ENCODE measurements around the gene FOXC1.

Gene FOXC1

DNA sequence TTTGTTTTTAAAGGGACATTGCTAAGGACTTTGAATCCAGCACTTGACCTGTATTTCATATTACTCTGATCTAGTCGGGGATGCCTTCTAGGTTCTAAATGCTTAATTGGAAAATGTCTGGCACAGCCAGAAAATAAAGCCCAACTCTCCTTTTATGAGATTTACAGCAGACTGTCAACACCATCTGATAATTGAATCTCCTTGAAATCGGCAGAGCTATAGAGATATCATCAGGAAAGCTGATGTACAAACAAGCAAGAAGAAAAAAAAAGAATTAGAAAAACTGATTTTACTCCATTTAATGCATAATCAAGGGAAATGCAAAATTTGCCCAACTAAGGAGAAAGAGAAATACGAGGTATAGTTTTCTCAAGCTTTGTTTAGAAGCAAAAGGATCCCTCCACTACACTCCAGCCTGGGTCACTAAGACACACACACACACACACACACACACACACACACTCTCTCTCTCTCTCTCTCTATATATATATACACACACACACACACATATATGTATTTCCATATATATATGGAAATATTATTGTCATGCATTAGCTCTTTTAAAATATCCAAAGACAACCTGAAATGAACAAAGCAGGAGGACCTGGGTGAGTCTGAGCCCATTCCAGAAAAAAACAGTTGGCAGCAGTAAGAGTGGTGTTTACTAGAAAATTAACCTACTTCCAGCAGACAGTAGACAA lies 9.5 kb upstream of the FOXC1 start:
- DNase-seq: no peak

DNA sequence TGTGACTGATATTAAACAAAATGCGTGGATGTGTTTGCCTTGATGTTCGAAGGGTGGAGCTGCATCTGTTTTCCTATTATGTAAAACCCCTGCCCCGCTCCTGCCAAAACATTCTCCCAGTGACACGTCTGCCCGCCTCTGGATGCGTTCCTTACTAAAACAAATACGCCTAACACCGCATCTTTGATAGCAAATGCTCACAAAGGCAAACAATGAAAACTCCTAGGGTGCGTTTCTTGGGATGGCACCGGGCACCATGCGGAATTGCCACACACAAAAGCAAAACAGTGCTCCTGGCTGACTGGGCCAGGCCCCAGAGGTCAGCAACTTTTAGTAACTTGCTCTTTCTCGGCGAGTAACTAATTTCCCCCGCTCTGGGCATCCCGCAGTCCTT lies 9.0 kb upstream of the FOXC1 start:
- DNase-seq: no peak

DNA sequence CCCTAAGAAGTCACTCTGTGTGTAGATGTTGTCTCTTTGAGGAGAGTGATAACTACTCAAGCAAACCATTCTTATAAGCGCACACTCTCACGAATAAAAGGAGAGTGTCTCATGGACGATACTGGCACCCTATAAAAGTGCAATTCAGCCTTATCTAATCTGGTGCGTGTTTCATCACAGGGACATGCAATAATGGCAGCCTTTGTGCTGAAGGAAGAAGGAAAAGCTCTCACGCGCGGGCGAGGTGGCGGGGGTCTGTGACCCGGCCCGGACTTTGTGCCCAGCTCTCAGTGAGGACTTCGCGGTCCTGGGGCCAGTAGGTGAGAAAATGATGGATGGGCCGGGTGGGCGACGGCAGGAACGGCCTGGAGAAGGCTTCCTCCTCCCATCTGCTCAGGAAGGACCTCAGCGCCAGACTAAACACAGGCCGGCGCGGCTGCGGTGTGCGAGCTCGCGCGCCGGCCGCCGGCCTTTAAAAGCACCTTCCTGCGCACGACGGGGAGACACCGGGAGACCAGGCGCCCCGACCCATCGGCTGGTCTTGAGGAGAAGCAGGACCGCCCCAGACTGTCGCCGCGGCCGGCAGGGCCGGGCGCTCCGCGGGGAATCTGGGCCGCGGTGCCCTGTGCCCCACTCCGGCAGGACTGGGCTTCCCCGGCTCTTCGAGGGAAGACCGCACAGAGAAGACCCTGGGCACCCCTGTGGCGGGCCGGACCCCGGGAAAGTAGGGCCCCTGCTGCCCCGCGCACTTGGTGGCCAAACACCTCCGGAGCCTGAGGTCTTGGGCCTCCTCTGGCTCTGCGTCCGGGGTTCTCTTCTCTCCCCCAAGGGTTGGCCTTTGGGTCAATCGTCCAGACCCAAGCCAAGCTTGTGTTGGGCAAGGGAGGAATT lies 8.3 kb upstream of the FOXC1 start:
- DNase-seq: no peak

DNA sequence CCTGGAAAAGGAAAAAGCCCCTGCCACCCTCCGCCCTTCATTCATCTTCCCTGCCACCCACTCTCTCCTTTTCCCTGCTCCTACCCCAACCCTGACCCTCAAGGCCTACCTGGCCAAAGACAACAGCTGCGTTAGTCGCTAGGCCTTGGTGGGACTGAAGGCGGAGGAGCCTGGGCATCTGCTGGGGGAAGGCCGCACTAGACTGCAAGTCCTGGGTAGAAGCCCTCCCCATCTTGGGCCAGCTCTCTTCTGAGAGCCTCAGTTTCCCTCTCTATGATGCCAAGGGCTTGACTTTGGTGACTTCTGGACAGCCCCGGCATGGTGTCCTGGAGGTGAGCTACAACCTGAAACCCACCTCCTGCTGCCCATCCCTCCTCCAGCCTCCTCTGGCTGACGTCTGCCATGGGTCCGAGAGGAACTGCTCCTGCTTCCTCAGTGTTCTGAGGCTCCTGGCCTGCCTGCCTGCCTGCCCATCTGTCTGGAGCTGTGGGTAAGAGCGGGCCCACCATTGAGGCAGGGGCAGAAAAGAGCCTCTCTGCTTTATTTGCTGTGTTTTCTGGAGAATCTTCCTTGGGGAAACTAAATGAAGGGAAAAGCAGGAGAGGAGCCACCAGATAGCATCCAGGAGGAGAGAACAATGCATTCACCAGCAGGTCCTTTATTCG lies 7.5 kb upstream of the FOXC1 start:
- no peak for DNase-seq

DNA sequence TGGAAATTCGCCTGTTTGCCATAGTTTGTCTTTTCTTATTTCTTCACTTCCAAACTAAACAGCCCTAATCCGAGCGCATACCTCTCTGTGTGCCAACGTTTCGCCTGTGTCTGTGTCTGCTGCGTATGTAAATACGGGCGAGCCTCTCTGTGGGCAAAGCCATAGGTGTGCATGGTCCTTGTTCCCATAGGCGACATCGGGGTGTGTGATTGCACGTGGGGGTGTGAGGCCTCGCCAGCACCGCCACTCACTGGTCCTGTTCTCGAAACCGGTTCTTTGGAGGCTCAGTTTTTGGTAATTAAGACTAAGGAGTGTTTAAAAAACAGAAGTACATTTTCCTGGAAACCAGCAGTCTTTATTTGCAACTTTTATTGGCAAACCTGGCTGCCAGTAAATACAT lies 6.0 kb upstream of the FOXC1 start:
- no peak for DNase-seq

DNA sequence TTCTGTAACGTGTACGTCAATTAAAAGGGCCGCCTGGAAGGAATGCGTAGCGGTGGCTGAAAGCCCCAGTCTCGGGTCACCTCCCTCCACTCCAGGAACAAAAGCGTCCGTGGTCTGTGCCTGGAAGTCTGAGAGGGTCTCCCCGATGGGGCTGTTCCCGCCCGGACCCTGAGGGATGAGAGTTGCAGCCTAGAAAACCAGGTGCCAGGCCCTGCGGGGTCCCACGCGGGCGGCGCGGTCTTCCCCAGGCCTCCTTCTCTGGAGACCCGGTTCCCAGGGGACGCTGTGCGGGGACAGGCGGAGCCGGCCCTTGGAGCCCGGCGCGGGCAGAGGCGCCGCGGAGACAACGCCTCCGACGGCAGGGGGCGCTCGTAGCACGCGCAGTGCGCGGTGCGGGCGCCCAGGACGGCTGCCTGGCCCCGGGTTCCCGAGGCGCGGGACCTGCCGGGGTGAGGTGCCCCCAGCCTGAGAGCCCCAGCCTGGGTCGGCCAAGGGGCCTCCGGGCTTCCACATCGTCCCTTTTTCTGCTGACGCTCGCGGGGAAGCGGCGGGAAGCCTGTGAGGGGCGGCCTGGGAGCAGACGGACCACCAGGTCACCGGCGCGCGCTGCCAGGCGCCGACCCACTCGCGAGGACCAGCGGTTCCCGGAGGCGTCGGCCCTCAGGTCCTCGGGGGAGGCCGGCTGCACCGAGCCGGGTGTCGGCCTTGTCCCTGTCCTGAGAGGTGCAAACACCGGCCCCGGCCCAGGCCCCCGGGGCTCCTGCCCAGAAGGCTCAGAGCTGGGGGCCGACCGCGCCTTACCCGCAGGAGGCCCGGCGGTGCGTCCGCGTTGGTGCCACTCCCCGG lies 5.3 kb upstream of the FOXC1 start:
- peak; percentile 58 for DNase-seq

DNA sequence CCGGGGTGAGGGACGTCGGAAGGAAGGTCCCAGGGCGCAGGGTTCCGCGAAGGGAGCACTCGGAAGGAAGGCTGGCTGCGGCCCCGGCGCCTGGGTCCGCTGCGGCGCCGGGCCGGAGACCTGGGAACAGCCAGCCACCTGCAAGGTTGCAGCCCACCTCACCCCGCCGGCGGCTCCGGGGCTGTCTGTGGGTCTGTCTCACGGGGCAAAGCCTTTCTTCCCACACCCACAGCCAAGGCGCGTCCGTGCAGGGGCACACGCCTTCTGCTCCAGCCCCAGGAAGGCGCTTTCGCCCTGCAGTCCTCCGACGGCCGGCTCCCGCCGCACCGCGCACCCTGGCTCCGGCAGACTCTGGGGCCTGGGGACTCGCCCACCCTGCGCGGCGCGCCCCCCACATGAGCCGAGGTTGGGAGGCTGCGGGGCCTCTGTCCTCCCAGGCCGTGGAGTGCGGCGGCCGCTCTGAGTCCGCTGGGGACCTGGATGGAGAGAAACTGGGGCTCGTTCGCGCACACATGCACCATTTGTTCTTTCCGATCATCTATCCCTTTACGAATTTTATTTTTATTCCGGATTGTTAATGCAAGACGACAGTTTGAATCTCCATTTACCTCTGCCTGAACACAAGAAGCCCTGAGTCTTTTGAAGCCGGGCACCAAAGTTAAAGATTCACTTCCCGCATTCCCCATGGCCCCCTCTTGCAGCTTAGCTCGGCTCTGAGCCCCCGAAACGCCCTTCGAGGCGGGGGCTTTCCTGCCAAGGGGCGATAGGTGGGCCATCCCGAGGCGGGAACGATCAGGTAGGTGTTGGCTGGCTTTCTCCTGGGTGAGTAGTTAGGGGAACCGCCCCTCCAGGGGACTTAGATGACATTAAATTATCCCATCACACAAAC lies 4.5 kb upstream of the FOXC1 start:
- DNase-seq: no peak

DNA sequence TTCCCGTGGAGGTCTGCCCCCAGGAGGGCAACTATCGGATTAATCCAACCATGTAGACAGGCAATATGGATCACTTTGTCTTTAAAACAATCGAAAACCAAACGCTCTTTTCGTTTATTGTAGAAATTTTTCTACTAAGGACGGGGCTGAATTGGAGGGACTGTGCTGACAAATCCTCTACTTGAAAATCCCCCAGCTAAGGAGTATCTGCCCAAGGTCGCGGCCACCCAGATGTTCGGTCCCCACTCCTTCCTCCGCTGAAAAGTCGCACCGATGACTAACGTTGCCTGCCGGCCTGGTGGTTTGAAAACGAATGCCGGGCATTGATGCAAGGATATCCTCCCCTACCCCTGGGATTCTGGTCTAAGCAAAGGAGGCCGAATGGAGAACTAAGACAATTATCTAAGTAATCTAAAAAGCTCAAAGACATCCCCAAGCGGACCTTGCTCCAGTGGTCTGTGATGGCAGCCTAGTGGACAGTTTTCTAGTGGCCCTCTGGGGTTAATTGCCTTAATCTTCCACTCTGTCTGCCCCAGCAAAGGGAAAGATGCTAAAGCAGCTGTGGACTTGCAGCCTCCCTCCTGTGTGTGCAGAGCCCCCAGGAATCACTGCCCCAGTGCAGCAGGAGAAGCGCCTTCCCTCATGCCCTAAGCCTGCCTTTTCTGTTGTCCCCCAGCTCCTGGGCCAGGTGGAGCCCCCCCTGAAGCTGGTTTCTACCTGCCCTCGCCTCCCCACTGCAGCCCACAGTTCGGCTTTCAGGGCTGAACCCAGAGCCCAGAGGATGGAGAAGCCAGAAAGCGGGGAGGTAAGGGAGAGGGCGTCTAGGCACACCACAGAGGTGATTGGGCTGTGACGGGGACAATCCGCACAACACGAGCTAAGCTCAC lies 3.6 kb upstream of the FOXC1 start:
- DNase-seq: no peak

DNA sequence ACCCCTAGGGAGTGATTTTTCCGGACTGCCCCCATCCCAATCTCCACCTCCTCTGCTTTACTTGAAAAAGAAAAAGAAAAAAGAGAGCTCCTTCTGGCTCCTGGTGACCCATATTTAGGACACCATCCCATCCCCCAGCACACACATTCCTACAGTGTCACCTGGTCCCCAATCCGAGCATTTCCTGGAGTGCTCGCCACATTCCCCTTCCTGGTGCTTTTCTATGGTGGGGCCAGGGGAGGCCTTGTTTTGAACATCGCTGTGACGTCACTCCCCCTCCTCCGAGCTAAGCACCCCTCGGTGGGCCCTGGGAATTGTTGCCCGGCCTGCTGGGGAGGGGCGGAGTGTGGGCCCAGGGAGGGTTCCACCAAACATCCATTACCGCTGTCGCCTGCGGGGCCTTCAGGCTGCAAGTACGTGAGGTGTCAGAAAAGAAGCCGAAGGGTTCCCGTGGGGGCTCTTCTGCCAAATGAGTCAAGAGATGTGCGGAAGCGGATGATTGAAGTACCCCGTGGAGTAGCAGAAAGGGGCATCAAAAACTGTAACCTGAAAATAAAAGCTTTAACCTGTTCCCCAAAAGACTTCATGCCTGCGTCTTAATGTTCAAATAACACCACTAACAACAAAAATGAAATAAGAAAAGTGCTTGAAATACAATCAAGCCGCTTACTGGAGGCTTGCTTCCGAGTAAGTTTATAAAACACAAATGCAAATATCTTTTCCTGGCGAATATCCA lies 2.8 kb upstream of the FOXC1 start:
- DNase-seq: no peak

DNA sequence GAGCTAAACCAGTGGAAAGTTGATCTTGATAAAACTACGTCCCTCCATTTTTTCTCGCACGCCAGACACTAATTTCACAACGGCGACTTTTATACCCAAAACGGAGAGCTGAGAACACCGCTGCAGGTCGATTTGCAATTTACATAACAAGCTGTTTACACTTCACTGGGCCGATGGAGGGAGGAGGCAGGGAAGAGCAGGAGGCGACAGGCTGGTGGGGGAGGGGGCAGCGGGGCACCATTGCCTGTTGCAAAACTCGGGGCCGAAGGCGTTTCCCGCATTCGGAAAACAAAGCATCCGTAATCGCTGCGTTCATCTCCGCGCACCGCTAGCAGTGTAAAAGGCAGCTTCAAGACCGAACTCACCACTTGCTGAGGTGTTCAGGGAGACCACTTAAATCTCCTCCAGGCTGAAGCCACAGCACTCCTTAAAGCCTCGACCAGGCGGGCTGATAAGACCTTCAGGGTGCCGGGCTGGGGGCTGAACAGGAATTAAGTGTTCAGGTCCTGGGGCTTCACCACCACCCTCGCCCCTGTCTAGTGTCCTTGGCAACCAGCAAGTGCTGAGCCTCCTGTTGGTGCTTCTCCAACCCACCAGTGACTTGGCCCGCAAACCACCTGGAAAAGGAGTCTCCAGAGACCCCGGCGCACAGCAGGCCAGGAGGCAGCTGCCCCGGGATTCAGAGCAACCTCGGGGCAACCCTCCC lies 2.0 kb upstream of the FOXC1 start:
- DNase-seq: no peak

DNA sequence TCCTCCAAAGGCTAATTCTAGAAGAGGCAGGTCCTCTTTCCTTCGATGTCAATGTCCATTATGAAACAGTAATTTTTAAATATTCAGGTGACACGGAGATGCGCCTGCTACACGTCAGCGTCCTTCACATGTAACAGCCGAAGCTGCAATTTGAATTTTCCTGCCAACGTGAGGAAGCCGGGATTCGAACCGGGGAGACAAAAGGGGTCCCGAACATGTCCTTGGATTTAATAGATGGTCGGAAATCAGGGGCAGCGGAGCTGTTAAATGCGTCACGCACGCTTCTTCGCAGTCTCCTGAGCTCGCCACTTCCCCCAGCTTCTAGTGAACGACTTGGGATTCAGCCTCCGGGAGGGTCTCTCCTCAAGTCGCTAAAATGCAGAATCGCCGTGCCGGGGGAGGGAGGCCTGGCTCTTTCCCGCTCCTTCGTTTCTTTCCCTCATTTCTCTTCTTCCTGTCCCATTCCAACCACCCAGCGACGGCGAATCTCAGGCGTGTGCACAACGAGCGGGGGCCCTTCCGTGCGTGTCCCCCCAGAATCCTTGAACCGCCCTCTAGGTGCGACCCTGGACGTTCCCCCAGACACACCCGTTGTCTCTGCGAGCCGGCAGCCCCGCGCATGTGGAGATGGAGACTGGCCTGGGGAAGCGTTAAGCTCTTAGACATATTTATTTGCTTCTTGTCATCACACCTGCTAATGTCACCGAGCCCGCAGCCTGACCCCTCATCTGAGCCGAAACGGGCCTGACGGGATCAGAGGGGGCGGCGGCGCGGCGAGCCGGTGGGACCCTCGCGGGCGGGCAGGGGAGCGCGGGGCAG lies 1.3 kb upstream of the FOXC1 start:
- no peak for DNase-seq

DNA sequence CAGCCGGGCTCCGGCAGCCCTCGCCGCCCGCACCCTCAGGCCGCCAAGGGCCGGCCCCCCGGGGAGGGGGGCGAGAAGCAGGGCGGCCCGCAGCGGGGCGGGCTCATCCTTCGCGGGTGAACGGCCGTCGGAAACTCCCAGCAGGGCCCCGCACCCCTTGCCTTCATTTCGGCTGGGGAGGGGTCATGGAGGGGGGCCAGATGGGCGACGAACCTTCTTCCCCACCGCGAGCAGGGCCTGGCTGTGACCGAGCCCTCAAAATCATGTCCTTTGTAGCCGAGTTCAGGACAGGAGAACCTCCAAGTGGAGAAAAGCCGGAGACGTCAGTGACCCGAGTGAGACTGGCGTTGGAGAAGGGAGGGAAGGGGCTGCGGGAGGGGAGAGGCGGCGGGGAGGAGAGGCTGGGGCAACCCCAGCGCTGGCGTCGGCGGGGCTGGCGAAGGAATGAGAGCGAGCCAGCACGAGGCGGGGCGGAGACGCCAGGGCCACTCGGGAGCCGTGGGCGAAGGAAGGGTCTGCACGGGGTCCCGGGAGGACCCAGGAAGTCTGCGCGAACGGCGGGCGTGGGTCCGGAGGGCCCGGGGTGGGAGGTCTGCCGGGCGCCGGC lies 571 bp upstream of the FOXC1 start:
- no peak for DNase-seq

DNA sequence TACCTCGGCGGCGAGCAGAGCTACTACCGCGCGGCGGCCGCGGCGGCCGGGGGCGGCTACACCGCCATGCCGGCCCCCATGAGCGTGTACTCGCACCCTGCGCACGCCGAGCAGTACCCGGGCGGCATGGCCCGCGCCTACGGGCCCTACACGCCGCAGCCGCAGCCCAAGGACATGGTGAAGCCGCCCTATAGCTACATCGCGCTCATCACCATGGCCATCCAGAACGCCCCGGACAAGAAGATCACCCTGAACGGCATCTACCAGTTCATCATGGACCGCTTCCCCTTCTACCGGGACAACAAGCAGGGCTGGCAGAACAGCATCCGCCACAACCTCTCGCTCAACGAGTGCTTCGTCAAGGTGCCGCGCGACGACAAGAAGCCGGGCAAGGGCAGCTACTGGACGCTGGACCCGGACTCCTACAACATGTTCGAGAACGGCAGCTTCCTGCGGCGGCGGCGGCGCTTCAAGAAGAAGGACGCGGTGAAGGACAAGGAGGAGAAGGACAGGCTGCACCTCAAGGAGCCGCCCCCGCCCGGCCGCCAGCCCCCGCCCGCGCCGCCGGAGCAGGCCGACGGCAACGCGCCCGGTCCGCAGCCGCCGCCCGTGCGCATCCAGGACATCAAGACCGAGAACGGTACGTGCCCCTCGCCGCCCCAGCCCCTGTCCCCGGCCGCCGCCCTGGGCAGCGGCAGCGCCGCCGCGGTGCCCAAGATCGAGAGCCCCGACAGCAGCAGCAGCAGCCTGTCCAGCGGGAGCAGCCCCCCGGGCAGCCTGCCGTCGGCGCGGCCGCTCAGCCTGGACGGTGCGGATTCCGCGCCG lies 994 bp downstream of the FOXC1 start:
- DNase-seq: no peak

DNA sequence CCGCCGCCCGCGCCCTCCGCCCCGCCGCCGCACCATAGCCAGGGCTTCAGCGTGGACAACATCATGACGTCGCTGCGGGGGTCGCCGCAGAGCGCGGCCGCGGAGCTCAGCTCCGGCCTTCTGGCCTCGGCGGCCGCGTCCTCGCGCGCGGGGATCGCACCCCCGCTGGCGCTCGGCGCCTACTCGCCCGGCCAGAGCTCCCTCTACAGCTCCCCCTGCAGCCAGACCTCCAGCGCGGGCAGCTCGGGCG lies 1.5 kb downstream of the FOXC1 start:
- DNase-seq: no peak

DNA sequence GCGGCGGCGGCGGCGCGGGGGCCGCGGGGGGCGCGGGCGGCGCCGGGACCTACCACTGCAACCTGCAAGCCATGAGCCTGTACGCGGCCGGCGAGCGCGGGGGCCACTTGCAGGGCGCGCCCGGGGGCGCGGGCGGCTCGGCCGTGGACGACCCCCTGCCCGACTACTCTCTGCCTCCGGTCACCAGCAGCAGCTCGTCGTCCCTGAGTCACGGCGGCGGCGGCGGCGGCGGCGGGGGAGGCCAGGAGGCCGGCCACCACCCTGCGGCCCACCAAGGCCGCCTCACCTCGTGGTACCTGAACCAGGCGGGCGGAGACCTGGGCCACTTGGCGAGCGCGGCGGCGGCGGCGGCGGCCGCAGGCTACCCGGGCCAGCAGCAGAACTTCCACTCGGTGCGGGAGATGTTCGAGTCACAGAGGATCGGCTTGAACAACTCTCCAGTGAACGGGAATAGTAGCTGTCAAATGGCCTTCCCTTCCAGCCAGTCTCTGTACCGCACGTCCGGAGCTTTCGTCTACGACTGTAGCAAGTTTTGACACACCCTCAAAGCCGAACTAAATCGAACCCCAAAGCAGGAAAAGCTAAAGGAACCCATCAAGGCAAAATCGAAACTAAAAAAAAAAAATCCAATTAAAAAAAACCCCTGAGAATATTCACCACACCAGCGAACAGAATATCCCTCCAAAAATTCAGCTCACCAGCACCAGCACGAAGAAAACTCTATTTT lies 2.0 kb downstream of the FOXC1 start:
- DNase-seq: no peak

DNA sequence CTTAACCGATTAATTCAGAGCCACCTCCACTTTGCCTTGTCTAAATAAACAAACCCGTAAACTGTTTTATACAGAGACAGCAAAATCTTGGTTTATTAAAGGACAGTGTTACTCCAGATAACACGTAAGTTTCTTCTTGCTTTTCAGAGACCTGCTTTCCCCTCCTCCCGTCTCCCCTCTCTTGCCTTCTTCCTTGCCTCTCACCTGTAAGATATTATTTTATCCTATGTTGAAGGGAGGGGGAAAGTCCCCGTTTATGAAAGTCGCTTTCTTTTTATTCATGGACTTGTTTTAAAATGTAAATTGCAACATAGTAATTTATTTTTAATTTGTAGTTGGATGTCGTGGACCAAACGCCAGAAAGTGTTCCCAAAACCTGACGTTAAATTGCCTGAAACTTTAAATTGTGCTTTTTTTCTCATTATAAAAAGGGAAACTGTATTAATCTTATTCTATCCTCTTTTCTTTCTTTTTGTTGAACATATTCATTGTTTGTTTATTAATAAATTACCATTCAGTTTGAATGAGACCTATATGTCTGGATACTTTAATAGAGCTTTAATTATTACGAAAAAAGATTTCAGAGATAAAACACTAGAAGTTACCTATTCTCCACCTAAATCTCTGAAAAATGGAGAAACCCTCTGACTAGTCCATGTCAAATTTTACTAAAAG lies 2.7 kb downstream of the FOXC1 start:
- no peak for DNase-seq

Measured in midbrain (tissue), 1 donor.